Measurements from ENCODE around the gene SIRPG.

- TF ChIP-seq CBX8 (IDR thresholded peaks at IDR 0.05; ENCODE audit: borderline replicate concordance, low read depth, low read length) (no peak), EZH2 (IDR thresholded peaks at IDR 0.05; ENCODE audit: low read depth, low read length, severe bottlenecking) (no peak), YY1 (IDR thresholded peaks at IDR 0.05; ENCODE audit: low read depth, low read length) (no peak), POLR2A (IDR thresholded peaks at IDR 0.05; ENCODE audit: control extremely low read depth in 1 of 2, low read depth in 2 of 2, low read length in 2 of 2) (no peak)
These were observed 735 bp downstream of the SIRPG start for GRCh38 chr20:1656844-1657243.
